ENCODE results near the gene HOMER2.

DNA sequence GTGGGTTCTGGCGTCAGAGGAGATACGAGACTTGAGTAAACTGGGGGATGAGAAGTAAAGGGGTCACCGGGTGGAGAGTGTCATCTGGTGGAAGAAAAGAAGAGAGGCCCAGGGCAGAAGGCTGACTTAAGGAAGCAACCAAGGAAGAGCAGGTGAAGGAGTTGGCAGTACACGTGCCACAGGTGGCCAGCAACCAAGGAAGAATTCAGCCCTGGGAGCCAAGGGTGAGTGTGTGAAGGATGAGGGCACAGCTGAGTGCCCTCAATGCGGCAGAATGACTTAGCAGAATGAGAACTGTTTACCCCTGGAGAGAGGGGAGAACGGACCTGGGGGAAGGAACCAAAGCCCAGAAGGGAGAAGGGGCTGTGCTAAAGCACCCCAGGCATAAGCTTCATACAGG is 71.8 kb downstream of the HOMER2 start:
- TF ChIP-seq, protein P1, sequence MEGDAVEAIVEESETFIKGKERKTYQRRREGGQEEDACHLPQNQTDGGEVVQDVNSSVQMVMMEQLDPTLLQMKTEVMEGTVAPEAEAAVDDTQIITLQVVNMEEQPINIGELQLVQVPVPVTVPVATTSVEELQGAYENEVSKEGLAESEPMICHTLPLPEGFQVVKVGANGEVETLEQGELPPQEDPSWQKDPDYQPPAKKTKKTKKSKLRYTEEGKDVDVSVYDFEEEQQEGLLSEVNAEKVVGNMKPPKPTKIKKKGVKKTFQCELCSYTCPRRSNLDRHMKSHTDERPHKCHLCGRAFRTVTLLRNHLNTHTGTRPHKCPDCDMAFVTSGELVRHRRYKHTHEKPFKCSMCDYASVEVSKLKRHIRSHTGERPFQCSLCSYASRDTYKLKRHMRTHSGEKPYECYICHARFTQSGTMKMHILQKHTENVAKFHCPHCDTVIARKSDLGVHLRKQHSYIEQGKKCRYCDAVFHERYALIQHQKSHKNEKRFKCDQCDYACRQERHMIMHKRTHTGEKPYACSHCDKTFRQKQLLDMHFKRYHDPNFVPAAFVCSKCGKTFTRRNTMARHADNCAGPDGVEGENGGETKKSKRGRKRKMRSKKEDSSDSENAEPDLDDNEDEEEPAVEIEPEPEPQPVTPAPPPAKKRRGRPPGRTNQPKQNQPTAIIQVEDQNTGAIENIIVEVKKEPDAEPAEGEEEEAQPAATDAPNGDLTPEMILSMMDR (IDR thresholded peaks at IDR 0.05; ENCODE audit: poor library complexity) = no peak
- no peak for TF ChIP-seq EZH2 (IDR thresholded peaks at IDR 0.05; ENCODE audit: borderline replicate concordance)

All from hepatocyte (in vitro differentiated cells).